ENCODE measurements around the gene FHAD1. TPM values are rescaled to one million over a fixed set of nuclear protein-coding genes. Genes with fewer than 3 reads are reported as not detected.

The FHAD1 gene
- total RNA-seq, 1 donor from 2014 or later: 7.0 TPM

DNA sequence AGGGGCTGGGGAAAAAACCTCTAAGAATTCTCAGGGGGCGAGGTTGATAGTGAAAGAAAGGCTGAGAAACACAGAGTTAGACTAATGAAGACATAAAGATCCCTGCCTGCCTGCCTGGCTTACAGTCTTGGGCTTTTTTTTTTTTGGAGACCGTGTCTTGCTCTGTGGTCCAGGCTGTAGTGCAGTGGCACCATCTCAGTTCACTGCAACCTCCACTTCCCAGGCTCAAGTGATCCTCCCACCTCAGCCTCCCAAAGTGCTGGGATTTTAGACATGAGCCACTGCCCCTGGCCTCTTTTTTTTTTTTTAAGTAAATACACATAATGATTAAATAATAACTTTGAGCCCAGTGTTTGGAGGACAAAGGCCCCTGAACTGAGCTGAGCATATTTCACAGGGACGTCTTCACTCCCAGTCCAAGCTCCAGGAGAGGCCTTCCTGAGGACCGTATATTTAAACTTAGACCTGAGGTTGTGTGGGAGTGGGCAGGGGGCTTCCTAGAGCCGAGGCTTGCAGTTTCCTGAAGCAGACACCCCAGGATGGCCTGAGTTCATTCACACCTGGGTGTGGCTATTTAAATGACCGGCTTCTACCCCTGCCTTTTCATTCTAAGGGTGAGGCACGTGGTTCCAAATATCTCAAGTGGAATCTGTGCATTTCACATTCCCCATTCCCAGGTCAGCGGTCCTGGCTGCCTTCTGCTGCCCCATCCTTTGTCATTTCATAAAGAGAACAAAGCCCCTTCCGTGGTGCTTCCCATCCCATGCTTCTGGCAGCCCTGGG, 146.6 kb downstream of the FHAD1 start:
- no peak for DNase-seq (ENCODE audit: low spot score)

DNA sequence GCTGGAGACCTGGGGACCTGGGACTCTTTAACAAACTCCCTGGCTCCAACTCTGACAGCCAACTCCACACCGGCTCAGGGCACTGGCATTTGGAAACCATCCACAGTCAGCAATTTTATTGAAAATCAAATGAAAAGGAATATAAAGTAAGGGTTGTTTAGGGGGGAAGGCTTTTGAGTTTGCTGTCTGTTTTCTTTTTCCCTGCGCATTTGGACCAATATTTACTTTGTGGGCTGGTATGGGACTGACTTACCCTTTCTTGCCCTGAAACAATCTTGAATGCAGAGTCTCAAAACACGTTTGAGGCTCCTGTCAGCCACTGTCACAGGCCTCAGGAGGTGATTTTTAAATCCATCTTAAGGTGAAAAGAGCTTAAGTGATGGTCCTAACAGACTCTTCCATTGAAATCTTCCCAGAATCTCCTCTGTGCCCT, 147.3 kb downstream of the FHAD1 start:
- DNase-seq (ENCODE audit: low spot score): no peak

DNA sequence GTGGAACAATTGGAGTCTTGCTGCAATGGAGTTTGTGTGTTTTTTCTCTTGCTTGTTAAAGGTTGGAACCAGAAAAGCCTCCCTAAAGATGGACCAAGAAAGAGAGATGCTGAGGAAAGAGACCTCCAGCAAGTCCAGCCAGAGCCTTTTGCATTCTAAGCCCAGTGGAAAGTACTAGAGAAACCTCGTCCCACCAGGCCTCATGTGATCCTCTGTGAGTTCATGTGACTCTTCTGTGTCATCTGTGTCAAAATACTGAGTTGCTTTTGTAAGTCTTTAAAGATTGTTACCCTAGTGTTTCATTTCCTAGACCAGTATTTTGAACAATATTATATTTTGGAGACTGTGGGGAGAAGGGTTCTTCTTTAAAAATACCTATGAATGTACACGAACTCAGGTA, 150.2 kb downstream of the FHAD1 start:
- DNase-seq (ENCODE audit: low spot score): no peak

- DNase-seq (ENCODE audit: low spot score): no peak
Observed at GRCh38 chr1:15399710-15400109, 152.7 kb downstream of the FHAD1 start.

DNA sequence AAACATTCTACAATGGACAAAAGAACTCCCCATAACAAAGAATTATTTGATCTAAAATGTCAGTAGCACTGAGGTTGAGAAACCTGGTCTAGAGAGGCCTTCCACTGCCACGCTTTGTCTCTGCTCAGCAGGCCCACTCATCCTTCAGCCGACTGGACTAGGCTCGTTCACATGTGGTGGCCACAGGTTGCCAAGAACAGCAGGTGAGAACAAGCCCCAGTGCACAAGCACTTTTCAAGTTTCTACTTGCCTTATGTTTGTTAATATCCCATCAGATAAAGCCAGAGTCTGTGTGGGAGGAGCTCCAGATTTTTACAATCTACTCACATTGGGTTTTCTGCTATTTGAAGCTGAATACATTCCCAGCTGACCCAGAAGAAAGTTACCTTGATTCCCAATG, 153.6 kb downstream of the FHAD1 start:
- DNase-seq (ENCODE audit: low spot score): no peak

DNA sequence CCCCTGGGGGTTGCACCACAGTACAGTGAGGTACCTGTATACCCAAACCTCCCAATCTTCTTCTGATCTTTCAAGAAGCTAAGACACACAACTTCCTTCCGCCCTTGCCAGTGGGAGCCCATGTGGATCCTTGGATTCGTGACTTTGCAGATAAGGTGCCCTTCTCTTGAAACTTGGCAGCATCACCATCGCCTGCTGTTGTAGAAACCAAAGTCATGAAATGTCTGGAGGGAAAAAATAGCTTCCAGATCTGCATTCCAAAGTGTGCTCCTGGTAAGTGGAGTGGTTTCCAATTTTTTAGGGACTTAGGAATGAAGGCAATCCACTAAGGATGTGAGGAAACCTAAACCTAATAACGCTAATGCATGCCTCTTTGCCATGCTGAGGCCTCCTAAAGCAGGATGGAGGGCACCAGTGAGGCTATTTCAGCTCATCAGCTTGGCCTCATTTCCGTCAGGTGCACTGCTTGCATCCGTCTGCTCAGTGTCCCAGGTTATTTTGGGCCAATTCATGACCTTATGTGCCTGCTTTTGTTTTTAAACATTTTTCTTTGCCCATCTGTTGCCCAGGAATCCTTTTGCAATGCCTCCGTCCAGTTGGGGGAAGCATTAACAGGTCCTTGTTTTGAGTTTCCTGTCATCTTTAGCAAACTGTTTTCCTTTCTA, 154.5 kb downstream of the FHAD1 start:
- no peak for DNase-seq (ENCODE audit: low spot score)

DNA sequence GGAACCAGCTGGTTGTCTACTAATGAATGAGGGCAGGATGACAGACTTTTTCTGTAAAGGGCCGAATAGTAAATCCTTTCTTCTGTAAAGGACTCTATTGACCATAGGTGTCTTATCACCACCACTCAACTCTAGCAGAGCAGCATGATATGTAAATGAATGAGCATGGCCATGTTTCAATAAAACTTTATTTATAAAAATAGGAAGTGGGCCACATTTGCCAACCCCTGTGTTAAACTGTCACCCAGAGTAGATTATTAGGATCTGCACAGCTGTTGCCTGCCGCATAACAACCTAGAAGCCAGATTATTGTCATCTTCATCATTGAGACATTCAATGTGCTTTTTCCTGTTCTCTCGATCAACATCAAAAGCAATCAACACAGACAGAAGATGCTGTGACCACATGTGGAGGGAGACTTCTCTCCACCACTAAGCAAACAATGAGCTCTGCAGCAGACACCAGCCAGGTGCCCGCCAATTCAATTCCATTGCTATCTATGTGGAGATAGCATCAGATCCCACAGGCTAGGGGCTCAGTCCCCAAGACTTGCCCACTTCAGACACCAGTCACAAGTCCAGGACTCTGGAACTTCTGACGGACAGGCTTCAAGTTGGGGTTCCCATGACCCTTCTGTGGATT, 155.9 kb downstream of the FHAD1 start:
- DNase-seq (ENCODE audit: low spot score): no peak

DNA sequence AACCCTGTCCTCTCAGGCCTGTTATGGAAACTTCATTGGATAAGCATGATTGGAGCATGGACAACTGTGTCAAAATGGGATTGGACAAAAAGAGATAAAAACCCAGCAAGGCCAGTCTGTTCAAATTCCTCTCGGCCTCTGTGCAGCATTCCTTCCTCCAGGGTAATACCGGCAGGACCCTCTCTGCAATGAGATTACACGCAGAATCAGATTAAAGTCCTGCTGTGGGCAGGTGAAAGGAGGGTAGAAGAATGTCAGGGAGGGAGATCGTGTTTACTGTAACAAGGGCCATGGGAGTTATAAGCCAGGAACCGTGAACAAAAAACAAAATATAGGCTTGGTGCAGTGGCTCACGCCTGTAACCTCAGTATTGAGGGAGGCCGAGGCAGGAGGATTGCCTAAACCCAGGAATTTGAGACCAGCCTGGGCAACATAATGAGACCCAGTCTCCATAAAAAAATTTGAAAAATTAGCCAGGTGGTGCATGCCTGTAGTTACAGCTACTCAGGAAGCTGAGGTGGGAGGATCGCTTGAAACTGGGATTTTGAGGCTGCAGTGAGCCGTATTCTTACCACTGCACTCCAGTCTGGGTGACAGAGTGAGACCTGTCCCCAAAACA, 157.0 kb downstream of the FHAD1 start:
- DNase-seq (ENCODE audit: low spot score): no peak

GRCh38 chr1:15405106-15405850, 158.3 kb downstream of the FHAD1 start:
- no peak for DNase-seq (ENCODE audit: low spot score)

- peak; percentile 77 for DNase-seq (ENCODE audit: low spot score)
Observed at GRCh38 chr1:15406614-15407559, 159.9 kb downstream of the FHAD1 start.

GRCh38 chr1:15407580-15407979, 160.6 kb downstream of the FHAD1 start:
- no peak for DNase-seq (ENCODE audit: low spot score)

DNA sequence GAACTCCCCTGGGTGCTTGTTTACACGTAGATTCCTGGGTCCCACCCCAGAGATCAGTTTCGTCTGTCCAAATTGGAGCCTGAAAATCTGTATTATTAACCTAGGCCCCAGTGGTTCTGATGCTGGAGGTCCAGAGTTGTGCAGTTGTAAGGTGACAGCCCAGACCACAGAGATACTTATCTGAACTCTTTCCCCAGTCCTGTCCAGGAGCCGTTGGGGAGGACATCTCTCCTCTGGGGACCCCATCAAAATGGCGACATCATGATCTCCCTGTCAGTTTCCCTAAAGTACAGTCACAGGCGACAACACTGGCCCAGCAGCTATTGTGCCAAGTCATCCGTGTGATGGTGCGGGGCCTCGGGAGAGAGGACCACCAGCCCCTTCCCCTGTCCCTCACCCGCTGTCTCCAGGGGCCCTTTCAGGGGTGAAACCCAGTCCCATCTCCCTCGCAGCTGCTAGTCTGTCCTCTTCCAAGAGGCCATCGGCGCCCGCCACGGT, 161.9 kb downstream of the FHAD1 start:
- no peak for DNase-seq (ENCODE audit: low spot score)

GRCh38 chr1:15409388-15410222, 162.6 kb downstream of the FHAD1 start, which contains the start of gene EFHD2:
TSS of gene EFHD2 (plus strand) at chr1:15409888. CDS start at chr1:15409972, 84 bp downstream.
- peak; percentile 89 for DNase-seq (ENCODE audit: low spot score)

DNA sequence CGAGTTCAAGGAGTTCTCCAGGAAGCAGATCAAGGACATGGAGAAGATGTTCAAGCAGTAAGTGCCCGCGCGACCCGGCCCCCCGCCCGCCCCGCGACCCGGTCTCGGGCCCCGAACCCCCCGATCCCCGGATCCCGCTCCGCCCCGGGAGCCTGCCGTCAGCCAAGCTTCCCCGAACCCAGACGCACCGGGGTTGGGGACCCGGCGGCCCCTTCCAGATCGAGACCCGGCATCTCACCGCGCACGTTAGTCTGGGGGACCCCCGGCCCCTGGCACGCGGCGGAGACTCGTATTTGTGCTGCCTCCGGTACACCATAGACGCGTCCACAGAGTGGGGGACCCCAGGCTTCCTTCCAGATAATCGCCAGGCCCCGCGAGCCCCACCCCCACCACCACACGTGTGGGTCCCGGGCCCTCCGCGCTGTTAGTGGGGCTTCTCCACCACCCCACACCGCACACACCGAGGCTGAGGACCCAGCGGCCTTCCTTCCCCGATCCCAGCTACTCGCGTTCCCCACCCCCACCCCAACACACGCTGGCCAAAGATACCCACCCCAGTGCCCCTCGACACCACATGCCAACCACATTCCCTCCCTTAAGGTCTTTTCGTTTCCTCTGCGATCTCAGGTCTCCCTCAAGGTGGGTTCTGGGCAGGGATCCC, 163.3 kb downstream of the FHAD1 start:
- no peak for DNase-seq (ENCODE audit: low spot score)

DNA sequence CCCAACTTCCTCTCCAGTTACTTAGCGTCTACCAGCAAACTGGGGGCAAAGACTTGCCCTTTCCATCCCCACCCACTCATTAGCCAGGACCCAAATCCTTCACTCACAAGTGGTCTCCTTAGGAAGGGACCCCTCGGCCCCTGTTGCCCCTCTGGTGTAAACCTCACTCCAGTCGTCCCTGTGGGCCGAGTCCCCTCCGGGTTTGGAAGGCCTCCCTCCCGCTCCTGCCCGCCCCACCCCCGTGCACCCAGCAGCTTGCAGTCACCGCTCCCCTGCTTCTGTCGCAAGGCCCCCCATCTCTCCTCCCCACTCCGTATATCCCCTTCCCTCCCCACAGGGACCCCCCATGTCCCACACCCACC, 163.8 kb downstream of the FHAD1 start:
- DNase-seq (ENCODE audit: low spot score): no peak

GRCh38 chr1:15411593-15412137, 164.6 kb downstream of the FHAD1 start:
- DNase-seq (ENCODE audit: low spot score): peak; percentile 42

DNA sequence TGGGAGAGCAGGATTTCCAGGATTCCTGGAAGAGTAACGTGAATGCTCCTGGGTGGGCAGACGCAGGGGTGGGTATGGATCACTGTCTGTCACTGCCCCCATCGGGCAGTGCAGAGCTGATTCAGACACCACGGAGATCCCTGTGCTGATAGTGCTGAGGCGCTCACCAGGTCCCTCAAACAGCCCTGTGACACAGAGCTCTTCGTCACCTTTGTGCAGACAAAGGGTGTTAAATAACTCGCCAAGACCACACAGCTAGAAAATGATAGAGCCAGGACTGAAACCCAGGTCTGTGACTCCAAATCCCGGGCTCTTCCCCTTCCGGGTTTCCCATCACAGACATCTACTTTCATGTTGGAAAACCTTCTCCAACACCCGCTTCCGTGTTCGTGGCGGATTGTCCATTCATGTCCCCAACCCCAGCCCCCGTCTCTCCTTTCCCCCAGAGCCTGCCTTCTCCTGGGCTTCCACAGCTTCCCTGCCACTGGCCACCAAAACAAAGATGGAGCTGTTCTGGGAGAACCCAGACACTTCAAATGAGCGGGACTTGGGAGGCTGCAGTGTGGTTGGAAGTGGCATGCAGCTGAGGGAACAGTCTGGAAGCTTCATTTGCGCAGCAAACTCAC, 165.3 kb downstream of the FHAD1 start:
- DNase-seq (ENCODE audit: low spot score): no peak

DNA sequence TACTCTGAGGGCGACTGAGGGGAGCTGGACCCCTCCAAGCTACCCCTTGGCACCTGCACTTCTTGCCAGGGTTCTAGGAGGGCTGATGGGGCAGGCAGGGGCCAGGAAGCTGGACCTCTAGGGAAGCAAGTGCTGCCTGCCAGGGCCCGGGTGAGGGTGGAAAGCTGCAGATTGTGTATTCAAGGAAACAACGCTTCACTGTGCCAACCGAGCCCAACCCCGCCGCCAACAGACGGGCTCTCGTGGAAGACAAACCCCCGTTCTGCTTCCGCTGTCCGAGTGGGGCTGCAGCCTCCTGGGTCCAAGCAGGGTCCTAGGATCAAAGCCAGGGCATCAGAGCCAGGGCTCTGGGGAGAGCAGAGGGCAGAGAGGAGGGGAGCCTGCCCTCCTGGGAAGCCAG, 165.8 kb downstream of the FHAD1 start:
- DNase-seq (ENCODE audit: low spot score): no peak

Data from umbilical cord (tissue), 2 donors.